ENCODE results near the gene PLD1. TPM values are rescaled to one million over a fixed set of nuclear protein-coding genes. Genes with fewer than 3 reads are reported as not detected.
"Not testable (repeated sequence)": the region's sequence is repeated elsewhere in the genome, so short reads cannot be mapped to it uniquely, and the experiment has no call there.

Gene PLD1
- total RNA-seq, 2 experiments from 2014 or later: 0.22 to 1.0 TPM

DNA sequence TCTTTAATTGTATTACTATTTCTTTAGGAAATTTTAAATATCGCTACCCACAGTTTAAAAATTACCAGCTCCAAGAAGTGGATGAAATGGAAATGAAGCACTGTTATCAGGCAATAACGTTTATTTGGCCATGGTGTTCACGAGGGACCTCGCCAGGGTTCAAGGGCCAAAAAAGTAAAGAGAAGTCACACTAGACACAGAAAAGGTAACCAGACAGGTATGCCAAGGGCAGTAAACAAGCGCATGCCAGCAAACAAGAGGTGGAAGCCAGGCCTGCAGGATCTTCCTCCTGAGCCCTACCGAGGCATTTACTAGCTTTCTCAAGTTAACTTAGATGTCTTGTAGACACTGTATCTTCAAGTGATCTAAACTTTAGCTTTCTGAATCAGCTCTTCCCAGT, 113.5 kb downstream of the PLD1 start:
- Histone ChIP-seq H3K4me1 (ENCODE audit: insufficient read depth, low read length) (no peaks in the 10 kb centered on the region), H3K36me3 (ENCODE audit: insufficient read depth, low read length) (no peaks in the 10 kb centered on the region), H3K27me3 (ENCODE audit: control insufficient read depth in 1 of 2, insufficient read depth in 2 of 2, low read length in 2 of 2) (peaks cover 0 to 11% of the 10 kb centered on the region in 2 experiments), H3K9me3 (ENCODE audit: control insufficient read depth in 1 of 2, insufficient read depth in 1 of 2, low read length in 2 of 2) (no peaks in the 10 kb centered on the region), H3K27ac (ENCODE audit: low read depth in 1 of 2, low read length in 2 of 2) (no peak overlapping the region), H3K4me3 (ENCODE audit: low read length) (no peak overlapping the region)
- H3K27me3 Mint-ChIP-seq: peaks cover 38% of the 10 kb centered on the region
- TF ChIP-seq, protein P1, sequence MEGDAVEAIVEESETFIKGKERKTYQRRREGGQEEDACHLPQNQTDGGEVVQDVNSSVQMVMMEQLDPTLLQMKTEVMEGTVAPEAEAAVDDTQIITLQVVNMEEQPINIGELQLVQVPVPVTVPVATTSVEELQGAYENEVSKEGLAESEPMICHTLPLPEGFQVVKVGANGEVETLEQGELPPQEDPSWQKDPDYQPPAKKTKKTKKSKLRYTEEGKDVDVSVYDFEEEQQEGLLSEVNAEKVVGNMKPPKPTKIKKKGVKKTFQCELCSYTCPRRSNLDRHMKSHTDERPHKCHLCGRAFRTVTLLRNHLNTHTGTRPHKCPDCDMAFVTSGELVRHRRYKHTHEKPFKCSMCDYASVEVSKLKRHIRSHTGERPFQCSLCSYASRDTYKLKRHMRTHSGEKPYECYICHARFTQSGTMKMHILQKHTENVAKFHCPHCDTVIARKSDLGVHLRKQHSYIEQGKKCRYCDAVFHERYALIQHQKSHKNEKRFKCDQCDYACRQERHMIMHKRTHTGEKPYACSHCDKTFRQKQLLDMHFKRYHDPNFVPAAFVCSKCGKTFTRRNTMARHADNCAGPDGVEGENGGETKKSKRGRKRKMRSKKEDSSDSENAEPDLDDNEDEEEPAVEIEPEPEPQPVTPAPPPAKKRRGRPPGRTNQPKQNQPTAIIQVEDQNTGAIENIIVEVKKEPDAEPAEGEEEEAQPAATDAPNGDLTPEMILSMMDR (IDR thresholded peaks at IDR 0.05): no peak
- no peaks in the 10 kb centered on the region for H3K9me3 Mint-ChIP-seq
- CTCF ChIA-PET: interaction anchor here (0.7 kb wide), 1 partner anchor 533 kb away, joined by 3 read pairs; no protein-coding TSS in a partner anchor
- POLR2A ChIA-PET: no interaction called here
- H3K36me3 Mint-ChIP-seq (ENCODE audit: low read depth): no peaks in the 10 kb centered on the region
- H3K4me3 Mint-ChIP-seq: no peak overlapping the region
- no peak for DNase-seq
- no peaks in the 10 kb centered on the region for H3K4me1 Mint-ChIP-seq (ENCODE audit: low read depth)
- no peak overlapping the region for H3K27ac Mint-ChIP-seq
- intact Hi-C loops (cut with DNase I, micrococcal nuclease): no loop called here
- ATAC-seq (ENCODE audit: poor library complexity): no peak

DNA sequence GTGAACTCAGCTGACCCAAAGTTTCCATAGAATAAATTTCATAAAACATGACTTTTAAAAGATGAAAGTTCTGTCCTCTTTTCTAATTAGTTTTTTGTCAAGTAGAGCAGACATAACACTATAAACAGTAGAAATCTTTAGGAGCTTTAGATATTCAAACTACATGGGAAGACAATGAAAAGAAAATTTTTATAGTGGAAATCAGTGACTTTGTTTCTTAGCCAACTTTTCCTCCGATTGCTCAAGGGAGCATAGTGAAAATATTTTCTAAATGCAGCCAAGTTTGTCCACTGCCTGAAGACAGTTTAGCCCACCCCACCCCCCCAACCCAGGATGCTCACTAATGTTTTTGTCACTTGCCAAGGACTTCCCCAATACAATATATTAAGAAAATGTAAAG, 114.9 kb downstream of the PLD1 start:
- DNase-seq (no peak), ATAC-seq (ENCODE audit: poor library complexity) (no peak)
- intact Hi-C loops (cut with DNase I, micrococcal nuclease): no loop called here
- Histone ChIP-seq H3K27ac (ENCODE audit: low read depth in 1 of 2, low read length in 2 of 2) (no peak overlapping the region), H3K9me3 (ENCODE audit: control insufficient read depth in 1 of 2, insufficient read depth in 1 of 2, low read length in 2 of 2) (no peaks in the 10 kb centered on the region), H3K4me3 (ENCODE audit: low read length) (no peak overlapping the region), H3K36me3 (ENCODE audit: insufficient read depth, low read length) (no peaks in the 10 kb centered on the region), H3K27me3 (ENCODE audit: control insufficient read depth in 1 of 2, insufficient read depth in 2 of 2, low read length in 2 of 2) (peaks cover 0 to 7% of the 10 kb centered on the region in 2 experiments), H3K4me1 (ENCODE audit: insufficient read depth, low read length) (no peaks in the 10 kb centered on the region)
- Mint-ChIP-seq H3K4me3 (no peak overlapping the region), H3K27me3 (peaks cover 33% of the 10 kb centered on the region), H3K9me3 (no peaks in the 10 kb centered on the region), H3K4me1 (ENCODE audit: low read depth) (no peaks in the 10 kb centered on the region), H3K36me3 (ENCODE audit: low read depth) (no peaks in the 10 kb centered on the region), H3K27ac (no peak overlapping the region)
- TF ChIP-seq, protein P1 (IDR thresholded peaks at IDR 0.05): no peak
- ChIA-PET POLR2A (no interaction called here), CTCF (no interaction called here)

DNA sequence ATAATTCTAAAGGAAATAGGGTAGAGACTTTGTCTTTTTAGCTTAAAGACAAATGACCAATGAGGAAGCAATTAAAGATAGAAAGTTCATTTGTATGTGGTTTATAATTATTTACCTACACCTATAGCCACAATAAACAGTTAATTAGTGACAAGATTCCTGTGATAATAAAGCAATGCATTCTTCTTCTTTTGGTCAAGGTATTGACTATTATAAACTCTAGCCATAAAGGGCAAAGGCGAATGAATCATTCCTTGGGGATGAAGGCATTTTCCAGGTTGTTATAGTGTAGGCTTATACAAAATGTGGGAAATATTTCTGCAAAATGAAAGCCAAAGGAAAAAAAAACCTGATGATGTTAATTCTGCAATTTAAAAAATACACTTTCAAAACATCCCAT, 115.4 kb downstream of the PLD1 start:
- Histone ChIP-seq H3K36me3 (ENCODE audit: insufficient read depth, low read length) (no peaks in the 10 kb centered on the region), H3K4me1 (ENCODE audit: insufficient read depth, low read length) (no peaks in the 10 kb centered on the region), H3K27ac (ENCODE audit: low read depth in 1 of 2, low read length in 2 of 2) (no peak overlapping the region), H3K27me3 (ENCODE audit: control insufficient read depth in 1 of 2, insufficient read depth in 2 of 2, low read length in 2 of 2) (peaks cover 0 to 6% of the 10 kb centered on the region in 2 experiments), H3K4me3 (ENCODE audit: low read length) (no peak overlapping the region), H3K9me3 (ENCODE audit: control insufficient read depth in 1 of 2, insufficient read depth in 1 of 2, low read length in 2 of 2) (no peaks in the 10 kb centered on the region)
- TF ChIP-seq, protein P1 (IDR thresholded peaks at IDR 0.05): no peak
- intact Hi-C loops (cut with DNase I, micrococcal nuclease): no loop called here
- Mint-ChIP-seq H3K4me3 (no peak overlapping the region), H3K27ac (no peak overlapping the region), H3K27me3 (peaks cover 28% of the 10 kb centered on the region), H3K36me3 (ENCODE audit: low read depth) (no peaks in the 10 kb centered on the region), H3K4me1 (ENCODE audit: low read depth) (no peaks in the 10 kb centered on the region), H3K9me3 (no peaks in the 10 kb centered on the region)
- ATAC-seq (ENCODE audit: poor library complexity): no peak
- no peak for DNase-seq
- CTCF ChIA-PET: no interaction called here
- POLR2A ChIA-PET: no interaction called here

DNA sequence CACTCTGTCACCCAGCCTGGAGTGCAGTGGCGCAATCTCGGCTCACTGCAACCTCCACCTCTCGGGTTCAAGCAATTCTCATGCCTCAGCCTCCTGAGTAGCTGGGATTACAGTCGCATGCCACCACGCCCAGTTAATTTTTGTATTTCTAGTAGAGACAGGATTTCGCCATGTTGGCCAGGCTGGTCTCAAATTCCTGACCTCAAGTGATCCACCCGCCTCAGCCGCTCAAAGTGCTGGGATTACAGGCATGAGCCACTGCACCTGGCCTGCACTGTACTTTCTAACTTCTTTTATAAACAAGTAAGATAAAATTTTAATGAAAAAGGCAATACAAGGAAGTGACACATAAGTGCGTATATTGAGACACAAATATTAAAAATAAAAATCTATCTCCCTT, 117.7 kb downstream of the PLD1 start:
- POLR2A ChIA-PET; H3K27ac Mint-ChIP-seq; H3K4me3 ChIP-seq (ENCODE audit: low read length); H3K9me3 ChIP-seq (ENCODE audit: control insufficient read depth in 1 of 2, insufficient read depth in 1 of 2, low read length in 2 of 2); H3K4me1 Mint-ChIP-seq (ENCODE audit: low read depth); intact Hi-C loops (cut with DNase I, micrococcal nuclease); H3K36me3 Mint-ChIP-seq (ENCODE audit: low read depth); H3K4me3 Mint-ChIP-seq; H3K4me1 ChIP-seq (ENCODE audit: insufficient read depth, low read length); DNase-seq; H3K27ac ChIP-seq (ENCODE audit: low read depth in 1 of 2, low read length in 2 of 2); H3K36me3 ChIP-seq (ENCODE audit: insufficient read depth, low read length); H3K9me3 Mint-ChIP-seq; CTCF ChIA-PET; H3K27me3 ChIP-seq (ENCODE audit: control insufficient read depth in 1 of 2, insufficient read depth in 2 of 2, low read length in 2 of 2); ATAC-seq (ENCODE audit: poor library complexity): not testable (repeated sequence)
- peaks cover 20% of the 10 kb centered on the region for H3K27me3 Mint-ChIP-seq

Data from CD4-positive, alpha-beta T cell (primary cell).